Activated CD4-positive, CD25-positive, alpha-beta regulatory T cell (primary cell): Measurements from ENCODE around the gene SLC25A18.
"Not testable (repeated sequence)": the region's sequence is repeated elsewhere in the genome, so short reads cannot be mapped to it uniquely, and the experiment has no call there.

Experiments used
- DNase-seq, 4 experiments: peaks; one replicate each; lab custom pipeline; 2025; lab: John Stamatoyannopoulos, UW

SLC25A18 gene

DNA sequence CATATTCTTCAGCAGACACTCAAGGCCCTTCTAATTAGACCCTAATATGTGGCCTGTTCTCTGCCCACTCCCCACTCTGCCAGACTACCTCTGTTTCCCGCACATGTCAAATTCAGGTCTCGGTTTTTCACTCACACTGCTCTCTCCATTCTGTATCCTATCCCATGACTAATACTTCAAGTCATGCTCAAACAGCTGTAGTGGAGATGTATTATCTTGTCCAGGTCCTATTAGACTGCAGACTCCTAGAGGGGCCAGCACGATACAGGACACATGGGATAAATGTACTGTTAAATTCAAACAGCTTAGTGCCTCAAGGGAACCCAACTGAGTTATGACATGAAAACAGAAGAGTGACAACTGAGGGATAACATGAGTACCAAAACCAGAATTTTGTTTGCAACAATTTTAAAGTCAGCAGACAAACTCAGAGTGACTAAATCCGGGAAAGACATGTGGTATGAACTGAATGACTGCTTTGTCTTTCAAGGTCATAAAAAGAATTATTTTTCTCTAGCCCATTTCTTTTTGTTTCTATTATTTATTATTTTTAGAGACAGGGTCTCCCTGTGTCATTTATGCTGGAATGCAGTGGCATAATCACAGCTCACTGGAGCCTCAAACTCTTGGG, 44.7 kb downstream of the SLC25A18 start:
- no peak for DNase-seq

DNA sequence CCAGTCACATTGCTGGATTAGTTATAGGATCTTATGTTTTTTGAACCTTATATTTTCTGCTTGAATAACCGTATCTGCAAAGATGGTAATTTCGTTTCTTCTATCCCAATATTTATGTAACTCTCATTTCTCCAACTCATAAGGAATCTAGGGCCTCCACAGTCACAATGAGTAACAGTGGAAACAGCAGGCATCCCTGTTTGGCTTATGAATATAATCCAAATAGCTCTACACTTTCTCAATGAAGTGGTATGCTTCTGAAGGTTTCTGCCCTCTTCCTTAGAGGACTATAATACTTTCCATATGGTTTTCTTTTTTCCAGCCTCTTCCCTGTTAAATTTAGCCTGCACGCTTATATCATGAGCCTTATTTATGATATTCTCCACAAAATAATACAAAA, 48.8 kb downstream of the SLC25A18 start:
- DNase-seq, result no peak

- DNase-seq, result no peak
These were observed 50.0 kb downstream of the SLC25A18 start for GRCh38 chr22:17613280-17613679.

- no peak for DNase-seq
These were observed 64.7 kb downstream of the SLC25A18 start for GRCh38 chr22:17627961-17628405.

GRCh38 chr22:17628406-17629172, 65.3 kb downstream of the SLC25A18 start, which contains the start of gene ATP6V1E1:
ATP6V1E1 (minus strand) TSS chr22:17628749; CDS start chr22:17628635, 114 bp downstream.
- peak; percentile 71 to 88 (median 87) for DNase-seq

DNA sequence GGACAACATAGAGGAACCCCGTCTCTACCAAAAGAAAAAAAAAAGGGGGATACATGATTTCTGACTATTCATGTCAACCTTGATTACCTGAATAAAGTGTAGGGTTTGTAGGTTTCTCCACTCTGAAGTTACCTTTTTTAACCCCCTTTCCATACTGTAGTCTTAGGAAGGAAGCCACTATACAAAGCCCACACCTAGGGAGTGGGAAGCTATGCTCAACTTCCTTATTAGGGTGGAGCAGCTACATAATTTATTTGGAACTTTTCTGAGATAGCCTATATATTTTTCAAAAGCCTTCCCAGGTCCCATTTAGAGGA, 65.8 kb downstream of the SLC25A18 start:
- no peak for DNase-seq

- DNase-seq, result no peak
These were observed 66.3 kb downstream of the SLC25A18 start for GRCh38 chr22:17629641-17630040.

DNA sequence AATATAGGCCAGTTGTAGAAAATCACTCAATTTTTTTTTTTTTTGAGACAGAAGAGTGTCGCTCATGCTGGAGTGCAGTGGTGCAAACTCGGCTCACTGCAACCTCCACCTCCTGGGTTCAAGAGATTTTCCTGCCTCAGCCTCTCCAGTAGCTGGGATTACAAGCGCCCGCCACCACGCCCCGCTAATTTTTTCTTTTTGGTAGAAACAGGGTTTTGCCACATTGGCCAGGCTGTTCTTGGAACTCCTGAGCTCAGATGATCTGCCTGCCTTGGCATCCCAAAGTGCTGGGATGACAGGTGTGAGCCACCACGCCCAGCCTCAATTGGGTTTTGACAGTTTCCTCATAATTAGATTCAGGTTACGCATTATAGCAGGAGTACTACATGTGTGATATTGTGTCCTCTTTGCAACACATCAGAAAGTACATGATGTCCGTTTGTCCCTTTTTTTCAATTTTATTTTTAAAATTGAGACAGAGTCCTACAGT, 67.8 kb downstream of the SLC25A18 start:
- DNase-seq, result no peak

DNA sequence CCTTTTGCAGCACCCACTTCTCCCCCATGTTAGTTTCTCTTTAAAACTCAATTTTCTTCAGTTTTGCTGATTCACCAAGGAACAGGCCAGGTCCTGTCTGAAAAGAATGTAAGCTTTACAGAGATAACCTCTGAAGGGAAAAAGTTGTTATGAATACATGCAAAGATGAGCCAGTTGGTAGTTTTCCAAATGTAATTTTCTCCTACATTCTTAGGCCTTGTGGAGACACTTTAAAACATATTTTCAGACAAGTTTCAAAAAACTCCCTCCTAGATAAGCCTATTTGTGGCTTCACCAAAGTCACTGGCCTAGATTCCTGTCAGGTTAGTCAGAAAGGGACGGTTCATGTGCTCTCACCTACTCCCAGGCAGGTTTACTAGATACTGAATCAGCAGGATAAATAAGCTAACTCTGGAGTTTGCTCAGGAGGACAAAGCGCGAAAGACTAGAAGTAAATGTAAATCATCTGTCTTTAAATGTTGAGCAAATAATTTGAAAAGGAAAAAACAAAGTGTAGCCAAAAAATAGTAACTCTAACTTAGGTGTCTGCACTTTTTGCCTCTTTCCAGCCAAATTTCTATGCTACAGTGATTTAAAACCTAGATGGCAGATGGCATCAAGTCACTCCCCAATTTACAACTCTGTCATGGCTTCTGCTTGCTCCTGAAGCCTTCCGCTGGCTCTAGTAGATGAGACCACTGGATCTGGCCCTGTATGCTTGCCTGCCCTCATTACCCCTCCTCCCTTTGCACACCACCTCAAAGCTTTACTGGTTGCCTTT, 70.1 kb downstream of the SLC25A18 start:
- DNase-seq, result no peak

DNA sequence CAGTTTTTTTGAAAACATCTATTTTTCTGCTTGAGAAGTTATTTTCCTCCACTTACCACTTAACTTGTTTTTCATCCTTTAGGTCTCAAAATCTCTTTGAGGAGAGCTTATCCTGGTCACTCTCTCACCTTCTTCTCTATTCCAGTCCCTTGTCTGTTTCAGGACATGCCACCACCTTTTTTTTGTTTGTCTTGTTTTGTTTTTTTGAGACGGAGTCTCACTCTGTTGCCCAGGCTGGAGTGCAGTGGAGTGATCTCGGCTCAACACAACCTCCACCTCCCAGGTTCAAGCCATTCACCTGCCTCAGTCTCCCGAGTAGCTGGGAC, 70.7 kb downstream of the SLC25A18 start:
- no peak for DNase-seq

DNA sequence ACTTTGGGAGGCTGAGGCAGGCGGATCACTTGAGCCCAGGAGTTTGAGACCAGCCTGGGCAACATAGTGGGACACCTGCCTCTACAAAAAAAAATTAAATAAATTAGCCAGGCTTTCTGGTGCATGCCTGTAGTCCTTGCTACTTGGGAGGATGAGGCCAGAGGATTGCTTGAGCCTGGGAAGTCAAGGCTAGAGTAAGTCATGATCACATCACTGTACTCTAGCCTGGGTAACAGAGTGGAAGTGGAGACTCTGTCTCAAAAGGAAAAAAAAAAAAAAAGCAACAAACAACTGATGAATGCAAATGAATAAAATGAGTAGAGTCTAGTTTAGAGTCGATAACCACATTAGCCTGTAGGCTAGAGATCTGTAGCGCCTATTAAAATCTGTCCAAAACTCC, 71.4 kb downstream of the SLC25A18 start:
- no peak for DNase-seq

- DNase-seq, result not testable (repeated sequence)
These were observed 73.6 kb downstream of the SLC25A18 start for GRCh38 chr22:17636850-17637249.

DNA sequence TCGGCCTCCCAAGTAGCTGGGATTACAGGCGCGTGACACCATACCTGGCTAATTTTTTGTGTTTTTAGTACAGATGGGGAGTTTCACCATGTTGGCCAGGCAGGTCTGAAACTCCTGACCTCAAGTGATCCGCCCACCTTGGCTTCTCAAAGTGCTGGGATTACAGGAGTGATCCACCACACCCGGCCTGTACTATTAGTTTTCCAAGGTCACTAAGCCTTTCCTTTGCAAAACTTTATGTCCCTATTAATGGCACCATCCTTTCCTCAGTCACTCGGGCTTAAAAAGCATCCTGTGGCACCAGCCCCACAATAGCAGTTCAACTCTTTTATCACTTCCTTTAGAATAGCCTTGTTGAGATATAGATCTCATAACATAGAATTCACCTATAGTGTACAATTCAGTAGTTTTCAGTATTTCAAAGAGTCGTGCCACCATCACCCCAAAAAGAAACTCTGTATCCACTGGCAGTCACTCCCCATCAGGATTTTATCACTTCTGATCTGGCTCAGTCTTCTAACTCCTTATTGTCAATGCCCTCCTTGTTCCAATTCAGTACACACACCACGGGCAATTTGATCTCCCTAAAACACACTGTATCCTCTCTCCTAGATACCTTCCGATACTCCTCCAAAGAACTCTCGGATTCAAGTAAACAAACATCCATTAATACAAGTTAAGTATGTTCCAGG, 74.3 kb downstream of the SLC25A18 start:
- DNase-seq, result no peak

- DNase-seq, result no peak
These were observed 74.8 kb downstream of the SLC25A18 start for GRCh38 chr22:17638182-17638431.

DNA sequence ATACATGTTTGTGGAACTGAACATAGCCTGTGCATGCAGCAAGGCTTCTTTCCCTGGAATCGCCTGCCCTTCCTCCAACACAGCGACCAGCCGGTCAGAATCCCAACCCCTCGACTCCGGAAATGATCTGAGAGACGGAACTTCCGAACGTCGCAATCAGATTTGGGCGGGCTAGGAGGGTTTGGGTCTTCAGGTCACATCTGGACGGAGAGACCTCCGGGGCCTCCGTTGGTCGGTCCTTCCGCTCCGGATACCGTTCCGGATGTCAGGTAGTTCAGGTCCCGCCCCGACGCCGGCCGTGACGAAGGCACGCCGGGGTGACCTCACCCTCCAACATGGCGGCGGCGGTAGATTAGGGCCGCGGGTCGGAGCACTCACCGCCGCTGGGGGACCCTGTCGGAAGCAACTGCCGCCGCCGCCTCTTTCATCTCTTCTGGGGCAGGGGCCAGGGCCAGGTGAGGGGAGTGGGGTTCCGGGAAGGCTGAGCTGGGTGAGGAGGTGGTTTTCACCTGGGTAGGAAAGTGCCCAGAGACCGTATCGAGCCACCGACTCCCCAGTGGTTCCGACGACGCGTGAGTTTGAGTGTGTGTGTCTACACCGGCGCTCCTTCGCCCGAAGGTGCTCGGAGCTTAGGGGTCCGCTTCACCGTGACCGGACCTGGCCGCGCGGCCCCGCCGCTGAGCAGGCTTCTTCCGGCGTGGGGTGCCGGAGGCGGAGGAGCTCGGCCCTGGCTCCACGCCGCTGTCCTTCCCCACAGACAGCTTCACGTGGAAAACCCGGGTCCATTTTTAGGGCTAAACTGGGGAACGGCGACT, 75.3 kb downstream of the SLC25A18 start, which contains the start of gene BCL2L13:
Gene BCL2L13, plus strand, starts transcription at position 326 of the 815 bp plus-strand sequence. CDS start 16,955 bp downstream, outside the sequence.
- DNase-seq, result peak; percentile 73 to 82 (median 80)

- no peak for DNase-seq
These were observed 76.0 kb downstream of the SLC25A18 start for GRCh38 chr22:17639247-17639741.
